GM21786 (cell line): ENCODE results near the gene TBC1D14.
"Not testable (repeated sequence)": the region's sequence is repeated elsewhere in the genome, so short reads cannot be mapped to it uniquely, and the experiment has no call there.

Experiments used
- ATAC-seq: cut with Tn5 transposase; IDR thresholded peaks from one replicate; pipeline ENCODE4 v1.9.1; 2021; ENCODE audit not compliant: unreplicated experiment

TBC1D14 gene

DNA sequence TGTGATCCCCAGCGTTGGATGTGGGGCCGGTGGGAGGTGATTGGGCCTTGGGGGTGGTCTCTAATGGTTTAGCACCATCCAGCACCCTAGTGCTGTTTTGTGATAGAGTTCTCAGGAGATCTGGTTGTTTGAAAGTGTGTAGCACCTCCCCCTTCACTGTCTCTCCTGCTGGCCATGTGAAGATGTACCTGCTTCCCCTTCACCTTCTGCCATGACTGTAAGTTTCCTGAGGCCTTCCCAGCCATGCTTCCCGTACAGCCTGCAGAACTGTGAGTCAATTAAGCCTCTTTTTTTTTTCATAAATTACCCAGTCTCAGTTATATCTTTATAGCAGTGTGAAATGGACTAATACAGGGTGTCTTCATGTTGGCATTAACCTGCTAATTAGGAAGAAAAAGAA, 19.3 kb upstream of the TBC1D14 start:
- no peak for ATAC-seq

DNA sequence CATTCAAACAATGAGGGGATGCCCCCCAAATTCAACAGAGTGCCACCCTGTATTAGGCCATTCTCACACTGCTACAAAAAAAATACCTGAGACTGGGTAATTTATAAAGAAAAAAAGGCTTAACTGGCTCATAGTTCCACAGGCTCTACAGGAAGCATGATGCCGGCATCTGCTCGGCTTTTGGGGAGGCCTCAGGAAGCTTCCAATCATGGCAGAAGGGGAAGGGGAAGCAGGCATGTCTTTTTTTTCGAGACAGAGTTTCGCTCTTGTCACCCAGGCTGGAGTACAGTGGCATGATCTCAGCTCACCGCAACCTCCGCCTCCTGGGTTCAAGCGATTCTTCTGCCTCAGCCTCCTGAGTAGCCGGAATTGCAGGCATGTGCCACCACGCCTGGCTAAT, 18.7 kb upstream of the TBC1D14 start:
- not testable (repeated sequence) for ATAC-seq

DNA sequence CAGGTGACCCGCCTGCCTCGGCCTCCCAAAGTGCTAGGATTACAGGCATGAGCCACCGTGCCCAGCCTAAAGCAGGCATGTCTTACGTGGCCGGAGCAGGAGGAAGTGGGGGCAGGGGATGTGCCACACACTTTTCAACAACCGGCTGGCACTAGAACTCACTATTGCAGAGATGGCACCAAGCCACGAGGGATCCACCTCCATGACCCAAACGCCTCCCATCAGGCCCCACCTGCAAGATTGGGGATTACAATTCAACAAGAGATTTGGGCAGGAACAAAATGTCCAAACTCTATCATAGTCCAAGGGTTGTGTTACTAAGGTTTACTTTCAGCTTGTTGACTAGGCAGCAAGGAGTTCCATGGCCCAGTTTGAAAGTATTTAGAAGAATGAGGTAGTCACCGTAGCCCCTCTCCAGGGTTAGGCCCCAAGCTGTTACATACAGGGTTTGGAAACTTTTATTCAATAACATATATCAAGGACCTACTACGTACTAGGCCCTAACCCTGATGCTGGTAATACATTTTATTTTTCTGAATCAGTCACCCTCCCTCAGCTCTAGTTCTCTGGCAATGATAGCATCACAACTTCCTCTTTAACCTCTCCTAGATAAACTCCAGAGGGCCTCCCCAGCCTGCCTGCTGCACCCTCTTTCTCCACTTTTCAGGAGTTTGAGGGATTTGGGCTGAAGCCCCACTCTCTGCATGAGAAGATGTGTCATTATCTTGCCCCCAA, 18.0 kb upstream of the TBC1D14 start:
- ATAC-seq, result no peak

DNA sequence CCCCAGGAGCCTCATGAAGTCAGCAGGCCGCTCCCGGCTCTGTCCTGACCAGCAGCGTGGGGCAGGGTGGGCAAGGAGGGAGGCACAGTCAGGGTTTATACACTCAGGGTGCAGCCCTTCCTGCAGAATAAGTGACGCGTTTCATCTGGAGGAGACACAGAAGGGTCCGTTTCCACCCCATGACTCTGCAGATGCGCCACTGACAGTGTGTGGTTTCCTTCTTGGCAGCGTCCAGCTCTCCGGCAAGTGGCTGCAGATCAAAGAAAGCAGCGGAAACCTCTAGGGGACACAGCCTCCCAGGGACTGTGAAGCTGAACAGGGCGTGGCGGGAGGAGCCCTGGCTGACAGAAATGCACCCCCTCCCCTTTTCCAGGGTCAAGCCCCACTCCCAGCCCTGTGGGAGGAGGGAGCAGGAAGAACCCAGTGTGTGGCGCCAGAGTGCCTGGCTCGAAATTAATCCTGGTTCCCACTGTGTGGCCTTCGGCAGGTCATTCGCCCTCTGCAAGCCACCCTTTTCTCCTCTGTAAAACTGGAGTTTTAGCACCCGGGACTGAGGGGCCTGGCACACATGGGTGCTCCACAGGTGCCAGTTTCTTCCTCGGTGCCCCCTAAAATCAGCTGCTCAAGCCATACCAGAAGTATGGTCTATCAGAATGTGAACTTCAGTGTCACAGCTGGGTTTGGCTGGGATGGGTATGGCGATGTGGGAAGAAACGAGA, 17.3 kb upstream of the TBC1D14 start:
- ATAC-seq, result peak; percentile 52

DNA sequence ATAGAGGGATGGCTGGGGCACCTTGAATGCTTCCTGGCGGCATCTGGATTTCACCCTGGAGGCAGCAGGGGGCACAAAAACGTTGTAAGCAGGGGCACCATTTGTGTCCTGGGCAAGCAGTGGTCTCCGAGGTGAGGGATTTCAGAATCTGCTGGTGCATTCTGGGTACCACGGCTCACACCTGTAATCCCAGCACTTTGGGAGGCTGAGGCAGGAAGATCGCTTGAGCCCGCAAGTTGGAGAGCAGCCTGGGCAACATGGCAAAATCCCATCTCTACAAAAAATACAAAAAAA, 16.8 kb upstream of the TBC1D14 start:
- ATAC-seq, result no peak

DNA sequence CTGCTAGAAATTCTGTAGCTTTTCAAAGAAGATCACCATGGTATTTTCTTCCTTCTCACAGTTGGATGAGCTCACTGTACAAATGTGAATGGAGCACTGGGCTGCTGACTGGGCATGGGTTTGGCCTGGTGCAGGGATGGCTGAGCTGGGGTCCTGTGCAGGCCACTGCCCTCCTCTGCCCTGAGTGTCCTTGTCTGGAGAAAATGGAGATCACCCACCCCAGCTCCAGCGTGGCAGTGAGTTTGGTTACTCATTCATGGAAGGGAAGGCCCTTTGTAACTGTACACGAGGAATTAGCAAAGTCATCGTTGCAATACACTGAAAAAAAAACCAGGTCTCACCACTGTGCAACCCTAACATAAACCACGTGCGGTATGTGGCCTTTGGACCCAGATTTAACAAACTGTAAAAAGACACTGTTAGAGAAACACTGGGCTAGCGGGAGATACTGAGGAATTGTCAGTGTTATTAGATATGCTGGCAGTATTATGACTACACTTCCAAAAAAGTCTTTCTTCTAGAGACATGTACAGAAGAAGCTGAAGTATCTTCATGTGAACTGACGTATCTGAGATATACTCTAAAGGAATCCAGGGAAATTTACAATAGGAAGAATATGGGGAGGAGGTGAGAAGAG, 16.1 kb upstream of the TBC1D14 start:
- ATAC-seq, result no peak

DNA sequence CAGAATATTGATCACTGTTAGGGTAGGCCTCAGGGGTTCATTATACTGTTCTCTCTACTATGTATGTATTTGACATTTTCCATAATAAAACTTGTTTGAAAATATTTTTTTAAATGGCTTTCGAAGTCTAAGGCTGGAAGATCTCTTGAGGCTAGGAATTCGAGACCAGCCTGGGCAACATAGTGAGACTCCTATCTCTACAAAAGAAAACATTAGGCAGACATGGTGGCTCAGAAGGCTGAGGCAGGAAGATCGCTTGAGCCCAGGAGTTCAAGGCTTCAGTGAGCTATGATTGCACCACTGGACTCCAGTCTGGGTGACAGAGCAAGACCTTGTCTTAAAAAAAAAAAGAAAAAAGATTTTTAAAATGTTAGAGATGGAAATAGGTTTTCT, 15.5 kb upstream of the TBC1D14 start:
- no peak for ATAC-seq

DNA sequence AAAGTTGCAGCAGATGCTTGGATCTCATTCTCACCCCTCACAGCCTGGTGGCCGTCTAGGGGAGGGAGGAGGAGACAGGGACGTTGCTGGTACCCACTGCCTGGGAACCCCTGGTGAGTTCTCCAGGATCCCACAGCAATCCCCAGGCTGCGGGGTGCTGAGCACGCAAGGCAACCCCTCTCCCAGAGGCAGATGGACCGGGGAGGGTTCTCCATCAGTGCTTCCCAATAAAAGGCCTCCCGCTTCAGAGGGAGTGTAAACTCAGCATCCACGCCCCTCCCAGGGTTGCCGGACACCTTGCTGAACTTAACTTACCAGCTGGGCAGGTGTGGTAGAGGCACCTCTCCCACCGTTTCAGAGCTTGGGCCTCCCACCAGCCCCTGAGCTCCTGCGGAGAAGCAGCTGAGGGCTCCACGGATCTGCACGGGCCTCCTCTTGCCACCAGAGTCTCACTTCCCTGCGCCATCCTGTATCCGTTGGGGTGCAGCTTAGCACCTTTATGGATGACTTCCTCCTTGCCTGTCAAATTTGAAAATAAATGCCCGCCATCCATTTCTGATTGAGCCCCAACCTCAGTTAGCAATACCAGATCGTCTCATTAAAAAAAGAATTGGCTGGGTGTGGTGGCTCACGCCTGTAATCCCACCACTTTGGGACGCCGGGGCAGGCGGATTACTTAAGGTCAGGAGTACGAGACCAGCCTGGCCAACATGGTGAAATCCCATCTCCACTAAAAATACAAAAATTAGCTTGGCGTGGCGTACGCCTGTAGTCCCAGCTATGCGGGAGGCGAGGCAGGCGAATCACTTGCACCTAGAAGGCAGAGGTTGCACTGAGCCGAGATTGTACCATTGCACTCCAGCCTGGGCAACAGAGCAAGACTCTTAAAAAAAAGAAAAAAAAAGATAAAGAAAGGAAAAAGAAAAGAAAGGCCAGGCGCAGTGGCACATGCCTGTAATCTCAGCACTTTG, 14.8 kb upstream of the TBC1D14 start:
- ATAC-seq, result no peak

DNA sequence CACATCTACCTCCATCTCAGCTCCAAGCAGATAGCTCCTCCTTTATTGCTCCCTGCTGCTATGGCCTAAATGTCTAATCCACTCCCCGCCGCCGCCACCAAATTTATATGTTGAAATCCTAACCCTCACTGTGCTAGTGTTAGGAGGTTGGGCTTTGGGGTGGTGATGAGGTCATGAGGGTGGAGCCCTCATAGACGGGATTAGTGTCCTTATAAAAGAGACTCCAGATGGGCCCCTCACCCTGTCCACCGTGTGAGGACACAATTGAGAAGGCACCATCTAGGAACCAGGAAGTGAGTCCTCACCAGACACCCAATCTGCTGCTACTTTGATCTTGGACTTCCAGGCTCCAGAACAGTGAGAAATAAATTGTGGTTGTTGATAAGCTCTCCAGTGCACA, 13.6 kb upstream of the TBC1D14 start:
- no peak for ATAC-seq

DNA sequence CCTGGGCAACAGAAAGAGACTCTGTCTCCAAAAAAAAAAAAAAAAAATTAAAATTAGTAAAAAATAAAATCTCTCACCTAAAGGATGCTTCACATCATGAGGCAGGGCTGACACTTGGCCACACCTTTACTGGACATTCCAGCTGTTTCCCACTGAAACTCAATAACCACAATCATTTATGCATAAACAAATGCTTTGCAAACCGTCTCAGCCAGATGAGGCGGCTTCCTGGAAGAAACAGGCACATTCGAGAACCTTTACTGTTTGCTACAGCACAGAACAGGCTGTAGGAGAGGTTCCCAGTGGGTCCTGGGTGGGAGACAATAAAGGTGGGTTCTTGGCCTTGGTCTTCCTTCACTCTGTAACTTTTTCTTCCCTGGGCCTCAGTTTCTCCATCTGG, 10.9 kb upstream of the TBC1D14 start:
- ATAC-seq, result no peak

DNA sequence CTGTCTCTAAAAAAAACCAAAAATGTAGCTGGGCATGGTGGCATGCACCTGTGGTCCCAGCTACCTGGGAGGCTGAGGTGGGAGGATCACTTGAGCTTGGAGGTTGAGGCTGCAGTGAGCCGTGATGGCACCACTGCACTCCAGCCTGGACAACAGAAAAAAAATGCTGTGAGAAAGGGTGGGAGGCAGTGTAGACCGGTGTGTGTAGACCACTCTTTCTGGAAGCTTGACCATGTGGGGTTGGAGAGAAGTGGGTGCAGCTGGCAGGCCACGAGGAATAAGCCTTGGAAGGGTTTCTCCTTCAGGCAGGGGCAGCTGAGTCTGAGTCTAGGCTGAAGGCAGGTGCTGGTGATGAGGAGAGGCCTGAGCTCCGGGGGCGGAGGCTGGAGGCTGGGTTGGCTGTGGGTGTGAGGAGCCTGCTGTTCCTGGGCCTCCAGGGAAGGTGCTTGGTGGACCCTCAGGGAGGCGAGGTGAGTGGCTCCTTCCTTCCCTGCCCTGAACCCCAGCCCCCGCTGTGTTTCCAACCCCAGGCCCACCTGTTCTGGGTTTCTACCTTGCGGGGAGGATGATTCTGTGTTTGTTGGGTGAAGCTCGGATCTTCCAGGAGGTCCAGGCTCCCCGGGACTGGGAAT, 9.3 kb upstream of the TBC1D14 start:
- ATAC-seq, result no peak

DNA sequence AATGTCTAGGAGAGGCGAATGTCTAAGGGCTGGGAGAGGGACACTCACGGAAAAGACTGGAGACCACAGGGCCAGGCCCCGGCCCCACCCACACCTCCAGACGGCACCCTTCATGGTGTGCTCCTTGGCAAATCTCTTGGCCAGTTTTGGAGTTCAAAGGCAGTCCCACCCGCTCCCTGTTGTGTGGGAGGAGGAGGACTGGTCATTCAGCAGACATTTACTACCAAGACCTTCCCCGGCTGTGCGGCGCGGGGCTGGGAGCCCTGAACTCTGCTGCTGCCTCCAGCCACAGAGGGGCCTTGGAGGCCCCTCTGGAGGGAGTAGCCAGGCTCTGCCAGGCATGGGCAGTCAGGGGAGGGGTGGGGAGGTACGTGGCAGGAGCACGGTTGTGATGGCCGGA, 8.7 kb upstream of the TBC1D14 start:
- ATAC-seq, result no peak

DNA sequence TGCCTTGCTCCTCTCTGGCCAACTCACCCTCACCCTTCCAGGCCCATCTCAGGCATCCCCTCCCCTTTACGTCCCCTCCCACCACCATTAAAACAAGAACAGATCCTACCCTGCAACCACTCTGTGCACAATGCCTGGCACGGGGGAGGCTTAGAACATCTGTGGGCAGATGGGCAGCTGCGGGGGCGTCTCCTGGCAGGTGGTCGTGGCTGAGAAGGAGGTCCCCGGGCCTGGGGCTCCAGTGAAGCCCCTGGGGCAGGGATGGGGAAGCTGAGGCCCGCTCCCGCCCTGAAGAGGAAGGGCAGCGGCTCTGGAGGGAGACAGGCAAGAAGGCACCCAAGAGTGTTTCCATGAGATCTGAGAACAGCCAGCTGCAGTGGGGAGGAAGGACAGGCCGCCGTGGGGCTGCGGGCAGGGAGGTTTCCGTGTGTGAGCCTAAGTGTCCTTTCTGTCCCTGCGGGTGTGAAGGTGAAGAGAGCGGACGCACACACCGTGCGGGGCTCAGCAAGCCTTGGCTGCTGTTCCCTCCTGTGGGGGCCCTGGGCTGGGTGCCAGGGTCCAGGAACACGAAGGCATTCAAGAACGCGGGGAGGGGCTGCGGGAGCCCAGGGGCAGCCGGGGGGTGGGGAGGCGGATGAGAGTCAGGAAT, 7.8 kb upstream of the TBC1D14 start:
- no peak for ATAC-seq

DNA sequence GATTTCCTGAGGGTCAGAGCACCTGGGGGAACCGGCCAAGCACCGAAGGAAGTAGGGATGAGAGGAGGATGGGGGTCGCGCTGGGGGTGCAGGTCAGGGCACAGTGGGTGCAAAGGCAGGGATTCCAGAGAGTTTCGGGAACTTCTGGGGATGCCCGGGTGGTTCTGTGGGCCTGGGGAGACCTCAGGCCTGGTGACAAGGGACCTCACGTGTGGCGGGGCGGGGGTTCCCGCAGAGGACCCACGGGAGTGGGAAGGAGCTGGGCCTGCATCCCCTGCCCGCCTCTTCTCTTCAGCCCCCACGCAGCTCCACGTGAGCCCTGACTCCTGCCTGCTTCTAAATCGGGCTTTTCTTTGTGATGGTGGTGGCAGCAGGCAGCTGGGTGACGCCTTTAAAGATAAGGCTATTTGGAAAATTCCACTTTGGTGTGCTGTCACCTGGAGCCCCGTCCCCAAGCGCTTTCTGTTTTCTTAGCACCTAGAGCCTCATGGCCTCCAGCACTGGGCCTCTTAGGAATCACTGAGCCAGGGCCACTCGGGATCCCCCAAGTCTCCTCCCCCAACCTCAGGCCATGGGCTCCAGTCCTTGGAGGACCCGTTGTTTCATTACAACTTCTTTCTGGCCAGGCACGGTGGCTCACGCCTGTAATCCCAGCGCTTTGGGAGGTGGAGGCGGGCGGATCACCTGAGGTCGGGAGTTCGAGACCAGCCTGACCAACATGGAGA, 7.1 kb upstream of the TBC1D14 start:
- ATAC-seq, result no peak

DNA sequence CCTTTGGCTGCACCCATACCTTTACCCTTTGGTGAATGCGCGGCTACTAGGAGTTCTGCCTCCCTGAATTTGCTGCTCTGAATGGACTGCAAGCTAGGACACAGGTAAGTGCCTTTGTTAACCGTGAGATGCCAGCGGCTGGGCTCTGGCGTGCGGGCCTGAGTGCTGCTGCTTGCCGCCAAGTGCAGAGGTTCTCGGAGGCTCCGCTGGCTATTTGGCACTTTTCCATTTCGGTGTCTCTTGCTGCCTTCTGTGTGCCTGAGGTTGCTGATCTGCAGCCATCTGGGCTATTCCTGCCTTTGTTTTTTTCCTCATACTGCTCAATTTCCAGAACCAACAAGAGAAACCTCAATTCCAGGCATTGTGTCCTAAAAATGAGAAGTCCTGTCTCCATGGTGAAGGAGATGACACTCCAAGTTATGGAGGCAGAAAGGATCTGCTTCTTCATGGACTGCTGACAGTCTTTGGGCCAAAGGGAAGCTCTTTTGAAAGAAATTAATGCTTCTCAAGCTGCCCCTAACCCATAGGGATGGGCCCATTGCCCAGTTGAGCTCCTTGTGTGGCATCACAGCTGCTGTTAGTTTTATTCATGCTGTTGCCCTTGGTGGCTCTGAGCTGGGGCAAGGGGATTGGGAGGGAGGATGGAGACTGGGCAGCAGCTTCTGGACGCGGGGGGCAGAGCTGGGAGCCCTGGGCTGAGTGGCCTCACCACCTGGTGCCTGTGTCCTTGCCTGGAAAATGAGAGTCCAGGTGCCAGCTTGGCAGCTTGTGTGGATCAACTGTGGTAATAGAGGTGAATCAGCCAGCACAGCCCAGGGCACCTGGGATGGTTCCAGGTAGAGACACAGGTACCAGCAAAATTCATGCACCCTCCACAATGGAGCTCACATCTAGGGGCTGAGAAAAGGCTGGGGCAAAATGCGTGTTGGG, 3.8 kb upstream of the TBC1D14 start:
- no peak for ATAC-seq

DNA sequence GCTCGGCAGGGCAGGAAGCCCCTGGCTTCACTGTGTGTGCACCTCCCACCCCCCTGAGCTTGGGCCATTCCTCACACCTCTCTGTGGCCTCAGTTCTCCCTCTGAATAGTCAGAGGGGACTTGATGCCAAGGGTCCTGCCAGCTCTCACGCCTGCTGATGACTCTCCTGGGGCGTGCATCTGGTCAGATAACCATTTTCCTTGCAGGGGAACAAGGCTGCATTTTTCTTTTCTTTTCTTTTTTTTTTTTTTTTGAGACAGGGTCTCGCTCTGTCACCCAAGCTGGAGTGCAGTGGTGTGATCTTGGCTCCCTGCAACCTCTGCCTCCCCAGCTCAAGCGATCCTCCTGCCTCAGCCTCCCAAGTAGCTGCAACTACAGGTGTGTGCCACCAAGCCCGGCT, 3.1 kb upstream of the TBC1D14 start:
- not testable (repeated sequence) for ATAC-seq

DNA sequence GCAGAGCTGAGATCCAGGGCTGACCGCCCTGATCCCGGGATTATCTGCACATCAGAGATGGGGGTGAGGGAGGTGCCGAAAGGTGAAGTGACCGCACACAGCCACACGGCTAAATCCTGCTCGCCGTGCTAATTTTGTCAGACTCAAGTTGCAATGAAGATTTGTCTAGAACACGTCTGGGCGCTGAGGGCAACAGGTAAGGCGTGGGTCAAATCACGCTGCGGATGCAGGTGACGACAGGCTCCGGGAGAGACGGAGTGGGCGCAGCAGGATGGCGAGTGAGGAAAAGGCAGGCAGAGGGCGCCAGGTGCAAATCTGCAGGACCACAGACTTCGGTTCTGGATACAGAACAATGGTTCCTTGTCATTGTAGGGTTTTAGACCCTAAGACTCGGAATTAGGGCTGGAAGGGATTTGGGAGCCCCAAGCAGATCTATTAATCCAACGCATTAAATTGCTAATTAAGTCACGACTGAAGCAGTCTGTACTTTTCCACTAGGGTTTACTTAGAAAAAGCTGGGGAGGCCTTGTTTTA, 1.9 kb upstream of the TBC1D14 start:
- no peak for ATAC-seq

DNA sequence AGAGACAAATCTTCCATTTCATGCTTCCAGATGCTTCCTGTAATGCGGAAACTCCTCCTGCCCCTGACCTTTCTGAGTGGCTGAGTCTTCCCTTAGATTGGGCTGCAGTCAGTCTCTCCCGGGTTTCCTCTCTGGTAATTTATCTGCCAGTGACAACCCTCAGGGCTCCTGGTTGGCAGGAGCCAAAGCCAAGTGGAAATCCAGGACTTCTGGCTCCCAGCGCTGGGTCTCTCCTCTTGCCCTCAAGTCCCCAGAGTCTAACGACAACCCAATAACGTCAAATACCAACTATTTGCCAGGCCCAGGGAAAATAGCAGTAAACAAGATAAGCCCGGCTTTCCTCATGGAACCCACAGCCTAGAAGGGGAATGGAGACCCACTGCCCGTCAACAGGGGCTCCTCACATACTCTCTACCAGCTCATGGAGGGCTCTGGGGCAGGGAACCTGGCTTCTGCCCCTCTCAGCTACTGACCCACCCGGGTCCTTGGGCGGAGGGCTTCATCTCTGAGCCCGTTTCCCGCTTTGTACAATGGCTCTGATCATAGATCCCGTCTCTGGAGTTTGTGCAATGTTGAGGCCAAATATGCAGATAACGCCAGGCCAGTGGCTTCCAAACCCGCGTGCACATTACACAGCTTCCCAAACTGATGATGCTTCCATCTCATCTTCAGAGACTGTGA, 1.1 kb upstream of the TBC1D14 start:
- ATAC-seq, result no peak
